Urothelium cell line (cell line): ENCODE results near the gene CARD11.
"Not testable (repeated sequence)": the region's sequence is repeated elsewhere in the genome, so short reads cannot be mapped to it uniquely, and the experiment has no call there.

Experiments used
- DNase-seq: peaks from one replicate; pipeline ENCODE4 v3.0.0; 2011; ENCODE audit warnings: low spot score, mixed read lengths
- FAIRE-seq: peaks from 2 replicates; lab custom pipeline; 2011; peaks lifted over from hg19 to GRCh38; lab: Jason Lieb, UNC

CARD11 gene

DNA sequence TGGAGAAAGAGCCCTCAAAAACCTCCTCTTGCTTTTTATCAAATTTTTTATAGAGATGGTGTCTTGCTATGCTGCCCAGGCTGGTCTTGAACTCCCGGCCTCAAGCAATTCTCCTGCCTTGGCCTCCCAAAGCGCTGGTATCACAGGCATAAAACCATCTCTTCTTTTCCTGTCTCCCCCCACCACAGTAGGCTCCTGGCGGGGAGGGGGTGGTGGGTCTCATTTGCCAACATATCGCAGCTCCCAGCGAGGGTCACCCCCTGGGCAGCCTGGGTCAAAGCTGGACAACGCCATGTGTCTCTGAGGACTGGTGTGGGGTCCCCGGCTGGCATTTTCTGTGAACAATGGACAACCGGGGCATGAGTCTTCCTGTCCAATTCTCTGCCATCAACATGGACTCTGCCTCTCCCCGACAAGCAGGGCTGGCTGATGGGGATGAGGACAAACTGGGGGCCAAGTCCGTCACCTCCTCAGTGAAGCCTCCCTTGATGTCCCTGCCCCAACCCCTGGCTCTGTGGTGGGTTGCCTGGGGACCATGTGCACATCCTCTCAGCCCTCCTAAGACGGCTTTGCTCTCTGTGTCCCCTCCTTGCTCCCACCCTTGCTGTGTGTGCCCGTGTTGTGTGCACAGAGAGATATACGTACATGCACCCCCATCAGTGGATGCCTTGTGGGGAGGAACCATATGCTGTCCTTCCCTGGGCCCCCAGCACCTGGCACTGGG, 113.2 kb downstream of the CARD11 start:
- peak; percentile 35 for FAIRE-seq

GRCh38 chr7:2929321-2930201, 114.1 kb downstream of the CARD11 start:
- peak; percentile 80 for FAIRE-seq
- DNase-seq = no peak

More for the DNA sequence above, 113.2 kb downstream of the CARD11 start:
- no peak for DNase-seq

GRCh38 chr7:2928613-2929311, 114.9 kb downstream of the CARD11 start:
- DNase-seq (no peak), FAIRE-seq (peak; percentile 13)

GRCh38 chr7:2928256-2928612, 115.4 kb downstream of the CARD11 start:
- DNase-seq = no peak
- FAIRE-seq = peak; percentile 97

- DNase-seq (no peak), FAIRE-seq (no peak)
These were observed 116.1 kb downstream of the CARD11 start for GRCh38 chr7:2927592-2927991.

GRCh38 chr7:2926896-2927405, 116.7 kb downstream of the CARD11 start:
- no peak for DNase-seq
- FAIRE-seq = no peak

GRCh38 chr7:2926120-2926895, 117.4 kb downstream of the CARD11 start:
- DNase-seq (no peak), FAIRE-seq (peak; percentile 93)

DNA sequence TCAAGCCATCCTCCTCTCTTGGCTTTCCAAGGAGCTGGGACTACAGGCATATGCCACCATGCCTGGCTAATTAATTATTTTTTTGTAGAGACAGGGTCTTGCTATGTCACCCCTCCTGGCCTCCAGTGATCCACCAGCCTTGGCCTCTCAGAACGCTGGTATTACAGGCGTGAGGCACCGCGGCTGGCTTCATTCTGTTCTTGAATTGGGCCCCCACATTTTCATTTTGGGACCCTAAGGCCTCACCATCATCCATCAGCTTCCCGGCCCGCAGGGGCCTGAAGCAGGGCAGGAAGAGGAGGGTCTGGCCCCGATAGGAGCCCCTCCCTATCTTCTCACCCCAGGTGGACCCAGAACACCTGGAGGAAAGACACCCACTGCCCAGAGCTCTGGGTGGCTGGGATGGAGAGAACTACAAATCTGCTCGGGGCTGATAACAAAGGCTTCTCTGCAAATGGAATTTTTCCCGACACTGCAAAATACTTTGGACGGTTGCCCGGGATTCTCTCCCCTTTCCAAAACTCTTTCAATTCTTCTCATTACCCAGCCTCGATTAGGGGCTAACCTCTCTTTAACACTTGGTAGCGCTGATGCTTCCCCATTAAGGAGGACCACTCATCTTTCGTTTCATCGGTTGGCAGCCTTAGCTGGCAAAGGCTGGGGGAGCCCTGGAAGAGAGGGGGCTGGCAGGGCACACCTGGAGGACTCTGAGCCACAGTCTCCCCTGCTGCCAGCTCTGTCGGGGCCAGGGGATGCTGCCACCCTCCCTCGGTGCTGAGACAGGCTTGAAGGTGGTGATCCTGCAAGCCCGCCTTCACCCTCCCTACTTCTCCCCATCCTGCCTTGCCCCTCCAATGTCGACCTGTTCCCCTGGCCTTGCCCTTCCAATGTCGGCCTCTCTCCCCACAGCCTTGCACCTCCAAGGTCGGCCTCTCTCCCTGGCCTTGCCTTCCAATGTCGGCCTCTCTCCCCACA, 118.5 kb downstream of the CARD11 start:
- no peak for FAIRE-seq
- DNase-seq = no peak

- no peak for DNase-seq
- peak; percentile 95 for FAIRE-seq
These were observed 119.6 kb downstream of the CARD11 start for GRCh38 chr7:2923886-2924574.

DNA sequence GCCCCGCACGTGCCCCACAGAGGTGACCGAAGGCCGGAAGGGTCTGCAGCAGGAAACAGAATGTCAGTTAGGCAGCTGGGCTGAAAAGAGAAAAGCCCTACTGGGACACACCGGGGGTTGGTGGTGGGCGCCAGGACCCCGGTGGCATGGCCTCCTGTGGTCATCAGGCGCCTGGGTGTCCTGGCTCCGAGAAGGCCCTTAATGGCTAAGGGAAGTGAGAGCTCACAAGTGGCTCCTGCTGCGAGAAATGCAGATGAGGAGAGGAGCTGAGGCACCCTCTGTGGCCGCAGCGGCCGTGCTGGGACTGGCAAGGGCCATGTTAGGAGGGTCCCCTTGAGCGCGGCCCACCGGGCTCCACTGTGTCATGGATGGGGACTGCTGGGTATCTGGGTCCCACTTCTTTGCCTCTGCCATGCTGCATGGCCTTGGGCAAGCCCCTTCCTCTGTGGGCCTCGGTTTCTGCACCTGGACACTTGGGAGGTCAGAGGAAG, 120.3 kb downstream of the CARD11 start:
- DNase-seq = no peak
- no peak for FAIRE-seq

DNA sequence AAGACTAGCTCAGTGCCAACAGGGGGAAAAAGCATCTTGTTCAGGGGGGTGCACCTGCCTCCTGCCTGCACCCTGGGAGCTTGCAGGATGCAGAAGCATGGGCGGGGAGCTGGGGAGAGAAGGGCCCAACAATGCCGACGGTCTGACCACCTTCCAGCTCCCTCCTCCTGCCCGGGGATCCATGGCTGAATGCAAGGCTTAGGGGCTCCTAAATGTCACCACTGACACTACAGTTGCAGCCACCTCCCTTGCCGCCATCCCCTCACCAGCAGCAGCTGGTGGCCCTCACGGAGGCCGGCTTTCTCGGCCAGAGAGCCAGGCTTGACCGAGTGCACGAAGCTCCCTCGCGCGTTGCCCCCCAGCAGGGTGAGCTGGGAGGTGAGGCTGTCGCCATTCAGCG, 120.8 kb downstream of the CARD11 start:
- DNase-seq (no peak), FAIRE-seq (peak; percentile 94)

DNA sequence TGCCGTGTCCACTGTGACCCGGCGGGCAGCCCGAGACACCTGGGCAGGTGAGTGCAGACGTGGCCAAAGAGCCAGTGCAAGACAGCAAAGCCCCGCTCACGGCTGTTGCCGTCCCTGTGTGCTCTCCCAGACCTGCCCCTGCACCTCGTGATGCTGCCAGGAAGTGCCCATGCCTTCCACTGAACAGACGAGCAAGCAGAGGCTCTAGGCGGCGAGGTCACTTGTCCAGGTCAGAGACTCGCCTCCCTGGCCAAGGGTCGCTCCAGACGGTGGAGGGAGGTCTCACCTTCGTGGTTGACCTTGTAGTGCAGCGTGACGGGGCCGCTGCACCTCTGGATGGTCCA, 121.3 kb downstream of the CARD11 start:
- FAIRE-seq = no peak
- DNase-seq = no peak

DNA sequence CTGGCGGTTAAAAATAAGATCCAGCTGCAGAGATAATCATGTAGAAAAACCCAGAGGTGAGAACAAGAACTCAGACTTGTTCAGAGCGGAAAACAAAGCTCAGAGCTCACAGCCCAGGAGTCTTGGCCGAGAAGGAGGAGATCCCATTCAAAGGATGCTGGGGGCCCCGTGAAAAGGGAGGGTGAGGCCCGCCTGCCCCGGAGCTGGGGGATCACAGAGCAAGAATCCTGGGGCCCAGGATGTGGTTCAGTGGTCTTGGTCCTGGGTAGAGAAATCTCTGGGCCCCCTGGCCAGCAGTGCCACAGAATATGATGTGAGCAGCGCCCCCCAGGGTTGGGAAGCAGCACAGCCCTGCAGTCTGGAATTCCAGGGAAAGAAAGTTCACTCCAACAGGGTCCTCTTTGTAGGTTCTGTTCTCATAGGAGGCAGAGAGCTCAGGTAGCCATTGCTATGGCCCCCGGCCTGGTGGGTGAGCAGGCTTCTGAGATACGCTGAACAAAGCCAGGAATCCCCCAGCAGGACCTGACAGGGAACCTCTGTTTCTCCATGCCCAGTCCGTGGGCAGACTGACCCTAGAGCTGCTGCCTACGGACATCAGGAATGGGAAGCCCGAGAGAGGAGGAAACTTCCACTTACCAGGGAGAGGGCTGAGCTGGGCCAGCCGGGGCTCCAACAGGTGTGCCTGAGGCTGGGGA, 121.9 kb downstream of the CARD11 start:
- FAIRE-seq (peak; percentile 23), DNase-seq (no peak)

- DNase-seq (peak; percentile 67), FAIRE-seq (peak; percentile 91)
These were observed 122.6 kb downstream of the CARD11 start for GRCh38 chr7:2920956-2921652.

DNA sequence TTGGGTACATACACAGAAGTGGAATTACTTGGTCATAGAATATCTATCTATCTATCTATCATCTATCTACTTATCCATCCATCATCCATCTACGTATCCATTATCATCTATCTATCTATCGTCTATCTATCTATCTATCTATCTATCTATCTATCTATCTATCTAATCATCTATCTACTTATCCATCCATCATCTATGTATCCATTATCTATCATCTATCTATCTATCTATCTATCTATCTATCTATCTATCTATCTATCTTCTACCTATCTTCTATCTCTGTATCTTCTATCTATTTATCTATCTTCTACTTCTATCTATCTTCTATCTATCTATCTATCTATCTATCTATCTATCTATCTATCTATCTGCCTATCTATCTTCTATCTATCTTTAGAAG, 123.2 kb downstream of the CARD11 start:
- DNase-seq, FAIRE-seq: not testable (repeated sequence)

GRCh38 chr7:2920041-2920440, 123.6 kb downstream of the CARD11 start:
- FAIRE-seq = peak; percentile 98
- no peak for DNase-seq

GRCh38 chr7:2919256-2919655, 124.4 kb downstream of the CARD11 start:
- no peak for DNase-seq
- FAIRE-seq = peak; percentile 95
